GM21717 (cell line): ENCODE measurements around the gene TRUB2.
"Not testable (repeated sequence)": the region's sequence is repeated elsewhere in the genome, so short reads cannot be mapped to it uniquely, and the experiment has no call there.

Source experiments
- ATAC-seq: cut with Tn5 transposase; IDR thresholded peaks from one replicate; pipeline ENCODE4 v1.9.1; 2021; ENCODE audit warnings: mild to moderate bottlenecking, moderate library complexity; ENCODE audit not compliant: unreplicated experiment

Gene TRUB2

DNA sequence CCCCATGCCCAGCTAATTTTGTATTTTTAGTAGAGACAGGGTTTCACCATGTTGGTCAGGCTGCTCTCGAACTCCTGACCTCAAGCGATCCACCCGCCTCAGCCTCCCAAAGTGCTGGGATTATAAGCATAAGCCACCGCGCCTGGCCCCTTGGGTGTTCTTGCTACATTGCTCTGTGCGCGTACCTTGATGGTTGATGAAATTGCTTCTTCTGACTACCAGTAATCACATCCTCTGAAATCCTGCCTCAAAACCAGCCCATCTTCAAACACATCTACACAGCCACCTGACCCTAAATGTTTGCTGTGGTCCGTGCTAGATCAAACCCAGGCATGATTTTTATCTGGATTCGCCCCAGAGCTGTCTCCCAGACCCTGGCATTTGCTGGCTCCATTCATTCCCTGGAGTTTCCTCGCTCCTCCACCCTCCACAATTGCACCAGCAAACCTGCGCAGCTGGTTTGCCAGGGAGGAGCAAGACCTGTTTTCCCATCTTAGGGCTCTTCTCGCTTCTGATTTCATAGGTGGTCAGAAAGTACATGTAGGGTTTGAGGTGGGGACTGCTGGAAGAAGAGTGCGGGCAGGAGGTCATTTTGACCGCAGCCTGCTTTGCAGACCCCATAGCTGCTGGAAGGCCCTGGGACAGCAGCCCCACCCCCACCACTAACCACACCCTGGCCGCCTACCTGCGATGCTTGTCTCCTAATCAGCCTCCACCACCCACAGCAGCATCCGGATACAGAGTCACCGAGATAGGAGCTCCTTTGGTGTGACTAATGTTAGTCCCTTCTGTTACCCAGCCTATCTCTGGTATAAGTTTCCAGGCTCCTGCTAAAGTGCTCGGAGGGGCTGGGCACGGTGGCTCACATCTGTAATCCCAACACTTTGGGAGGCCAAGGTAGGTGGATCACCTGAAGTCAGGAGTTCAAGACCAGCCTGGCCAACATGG is 23.4 kb downstream of the TRUB2 start:
- ATAC-seq: no peak

- ATAC-seq: no peak
These were observed 24.9 kb downstream of the TRUB2 start for GRCh38 chr9:128297221-128297773.

DNA sequence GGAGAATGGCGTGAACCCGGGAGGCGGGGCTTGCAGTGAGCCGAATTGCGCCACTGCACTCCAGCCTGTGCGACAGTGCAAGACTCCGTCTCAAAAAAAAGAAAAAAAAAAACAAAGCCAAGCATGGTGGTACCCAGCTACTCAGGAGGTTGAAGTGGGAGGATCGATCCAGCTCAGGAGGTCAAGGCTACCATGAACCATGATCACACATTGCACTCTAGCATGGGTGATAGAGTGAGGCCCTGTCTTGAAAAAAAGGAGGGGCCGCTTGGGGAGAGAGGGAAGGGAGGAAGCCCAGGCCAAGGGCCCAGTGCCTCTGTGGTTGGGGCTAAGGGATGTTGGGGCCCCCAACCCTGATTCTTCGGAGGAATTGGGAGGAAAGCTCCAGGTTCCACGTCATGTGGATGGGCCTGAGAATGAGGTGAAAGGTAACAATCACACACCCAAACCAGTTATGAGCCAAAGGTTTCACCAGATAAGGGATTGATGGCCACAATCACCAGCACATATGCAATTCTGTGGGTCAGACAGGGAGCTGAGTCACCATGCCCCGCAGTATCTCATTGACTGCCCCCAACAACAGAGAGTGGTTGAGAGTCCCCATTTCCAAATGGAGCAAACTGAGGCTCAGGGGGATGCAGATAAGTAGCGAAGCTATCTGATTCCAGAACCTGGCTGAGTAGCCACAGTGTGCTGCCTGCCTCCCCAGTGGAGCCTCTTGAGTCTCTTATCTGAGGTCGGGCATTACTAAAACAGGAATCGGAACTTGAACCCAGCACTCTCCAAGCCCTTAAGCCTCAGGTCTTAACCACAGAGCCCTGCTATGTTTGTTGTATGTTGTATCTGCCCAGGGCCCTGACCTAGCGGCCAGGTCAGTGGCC is 25.7 kb downstream of the TRUB2 start:
- ATAC-seq: no peak

DNA sequence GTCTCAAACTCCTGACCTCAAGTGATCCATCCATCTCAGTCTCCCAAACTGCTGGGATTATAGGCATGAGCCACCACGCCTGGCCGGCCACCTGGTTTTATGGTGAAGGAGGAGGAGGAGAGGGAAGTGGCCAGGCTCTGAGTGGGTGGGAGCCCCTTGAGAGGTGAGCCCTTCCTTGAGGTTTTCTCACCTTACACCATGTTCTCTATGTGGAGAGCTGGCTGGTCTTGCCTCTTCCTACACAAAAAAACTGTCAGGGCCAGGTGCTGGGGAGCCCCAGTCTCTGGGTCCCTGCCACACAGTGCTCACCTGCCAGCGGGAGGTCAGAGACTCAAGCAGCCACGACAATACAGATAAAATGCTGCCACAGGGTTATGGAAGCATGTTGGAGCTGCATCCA is 28.1 kb downstream of the TRUB2 start:
- no peak for ATAC-seq

- ATAC-seq: no peak
These were observed 29.2 kb downstream of the TRUB2 start for GRCh38 chr9:128293091-128293490.

GRCh38 chr9:128292009-128292408 is 30.2 kb downstream of the TRUB2 start:
- no peak for ATAC-seq

- ATAC-seq: no peak
These were observed 33.8 kb downstream of the TRUB2 start for GRCh38 chr9:128288273-128289004.

DNA sequence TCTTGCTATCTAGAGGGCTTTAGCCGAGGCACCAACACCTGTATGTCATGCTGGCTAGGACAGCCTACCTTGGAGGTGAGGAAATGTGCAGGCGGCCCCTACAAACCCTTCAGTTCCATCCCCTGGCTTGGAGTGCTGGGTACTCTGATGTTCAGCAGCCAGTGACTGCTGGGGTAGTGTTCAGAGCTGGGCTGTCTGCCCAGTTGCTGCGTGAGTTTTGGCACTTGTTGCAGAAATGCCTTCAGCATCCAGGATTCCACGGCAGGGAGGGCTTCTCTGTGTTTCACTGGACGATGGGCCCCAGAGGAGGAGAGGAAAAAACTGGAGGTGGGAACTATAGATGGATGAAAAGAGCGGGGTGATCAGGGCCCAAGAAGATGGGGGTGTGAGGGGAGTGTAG is 35.8 kb downstream of the TRUB2 start:
- no peak for ATAC-seq

DNA sequence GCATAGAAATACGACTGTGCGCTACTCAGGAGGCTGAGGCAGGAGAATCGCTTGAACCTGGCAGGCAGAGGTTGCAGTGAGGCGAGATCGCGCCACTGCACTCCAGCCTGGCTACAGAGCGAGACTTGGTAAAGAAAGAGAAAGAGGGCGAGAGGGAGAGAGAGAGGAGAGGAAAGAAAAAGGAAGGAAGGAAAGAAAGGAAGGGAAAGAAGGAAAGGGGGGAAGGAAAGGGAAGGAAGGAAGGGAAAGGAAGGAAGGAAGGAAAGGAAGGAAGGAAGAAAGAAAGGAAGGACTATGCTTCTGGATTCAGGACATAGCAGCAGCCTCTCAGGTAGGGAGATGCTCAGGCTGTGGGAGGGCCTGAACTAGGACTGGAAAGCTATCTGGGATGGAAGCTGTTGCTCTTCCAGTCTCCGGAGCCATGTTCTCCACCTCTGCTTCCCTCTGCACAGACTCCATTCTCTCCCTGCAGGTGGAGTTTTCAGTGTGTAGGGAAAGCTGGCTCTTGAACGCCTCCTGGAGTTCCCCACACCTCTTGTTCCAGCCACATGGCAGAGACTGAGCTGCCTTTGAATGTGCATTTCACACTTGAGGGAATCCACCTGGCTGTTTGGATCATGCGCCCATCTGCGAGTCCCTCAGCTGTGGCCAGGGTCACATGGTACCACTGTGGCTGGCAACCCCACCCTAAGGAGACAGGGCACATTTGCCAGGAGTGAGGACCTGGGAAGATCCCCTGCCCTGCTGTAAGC is 37.0 kb downstream of the TRUB2 start:
- no peak for ATAC-seq

DNA sequence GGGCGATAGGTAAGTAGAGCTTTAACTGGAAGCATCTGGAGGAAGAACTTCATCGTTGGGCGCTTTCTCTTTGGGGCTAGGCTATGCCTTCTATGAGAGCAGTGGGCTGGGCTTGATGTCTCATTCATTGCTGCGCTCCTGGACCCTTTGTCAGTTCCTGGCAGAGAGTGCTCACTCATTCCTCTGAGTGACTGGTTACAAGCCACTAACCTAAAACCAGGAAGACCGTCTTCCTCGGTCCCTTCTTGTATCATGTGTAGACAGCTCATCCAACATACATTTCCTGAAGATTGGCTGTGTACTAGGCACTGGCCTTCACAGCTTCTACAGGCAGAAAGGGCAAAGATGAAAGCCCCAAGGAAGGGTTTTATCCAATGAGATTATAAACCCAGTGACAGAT is 39.7 kb downstream of the TRUB2 start:
- no peak for ATAC-seq

DNA sequence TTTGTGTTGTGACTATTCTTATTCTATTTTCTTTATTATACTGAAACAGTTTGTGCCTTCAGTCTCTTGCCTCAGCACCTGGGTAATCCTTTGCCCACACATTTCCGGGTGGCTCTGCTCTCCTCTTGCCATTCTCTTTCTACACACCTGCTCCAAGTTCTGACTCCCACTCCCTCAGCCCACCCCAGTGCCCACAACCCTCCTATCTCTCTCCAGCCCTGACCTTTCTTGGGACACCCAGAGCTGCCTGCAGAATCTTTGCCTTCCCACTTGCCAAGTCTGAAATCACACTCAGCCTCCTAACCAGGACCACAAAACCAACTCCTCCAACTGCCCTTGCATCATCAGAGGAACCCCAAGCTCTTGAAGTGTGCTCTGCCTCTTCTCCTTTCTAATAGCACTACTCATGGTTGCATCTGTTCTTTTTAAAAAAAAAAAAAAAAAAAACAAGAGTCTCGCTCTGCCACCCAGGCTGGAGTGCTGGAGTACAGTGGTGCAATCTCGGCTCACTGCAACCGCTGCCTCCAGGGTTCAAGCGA is 42.1 kb downstream of the TRUB2 start:
- no peak for ATAC-seq

GRCh38 chr9:128279088-128280073 is 42.9 kb downstream of the TRUB2 start:
- not testable (repeated sequence) for ATAC-seq

DNA sequence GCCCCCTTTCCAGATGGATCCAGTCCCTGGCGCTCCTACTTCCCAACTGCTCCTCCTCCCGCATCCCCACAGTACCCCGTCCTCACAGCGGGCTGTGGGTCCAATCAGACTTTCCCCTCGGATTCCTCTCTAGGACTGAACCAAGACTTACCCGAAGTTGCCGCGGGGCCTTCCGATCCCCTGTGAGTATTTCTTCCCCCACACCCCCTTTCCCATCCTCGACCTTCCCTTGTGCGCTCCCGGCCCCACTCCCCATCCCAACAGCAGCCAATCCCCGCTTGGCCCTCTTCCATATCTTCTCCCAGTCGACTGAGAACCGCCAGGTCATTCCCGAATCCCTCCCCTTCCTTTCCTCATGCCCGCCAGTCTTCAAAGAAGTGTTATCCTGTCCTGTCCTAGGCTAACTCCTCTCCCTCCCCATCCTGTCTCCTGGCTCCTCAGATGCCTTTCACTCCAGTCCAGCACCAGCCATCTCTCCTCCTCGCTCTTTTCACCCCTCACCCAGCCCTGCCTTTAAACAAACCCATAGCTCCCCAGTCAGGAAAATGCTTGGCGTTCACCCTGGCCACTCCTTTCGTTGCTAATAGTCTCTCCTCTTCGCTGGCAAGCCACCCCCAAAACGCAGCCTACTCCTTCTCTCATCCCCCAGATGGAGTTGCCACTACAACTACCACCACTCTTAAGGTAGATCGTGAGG is 45.5 kb downstream of the TRUB2 start:
- ATAC-seq: no peak

DNA sequence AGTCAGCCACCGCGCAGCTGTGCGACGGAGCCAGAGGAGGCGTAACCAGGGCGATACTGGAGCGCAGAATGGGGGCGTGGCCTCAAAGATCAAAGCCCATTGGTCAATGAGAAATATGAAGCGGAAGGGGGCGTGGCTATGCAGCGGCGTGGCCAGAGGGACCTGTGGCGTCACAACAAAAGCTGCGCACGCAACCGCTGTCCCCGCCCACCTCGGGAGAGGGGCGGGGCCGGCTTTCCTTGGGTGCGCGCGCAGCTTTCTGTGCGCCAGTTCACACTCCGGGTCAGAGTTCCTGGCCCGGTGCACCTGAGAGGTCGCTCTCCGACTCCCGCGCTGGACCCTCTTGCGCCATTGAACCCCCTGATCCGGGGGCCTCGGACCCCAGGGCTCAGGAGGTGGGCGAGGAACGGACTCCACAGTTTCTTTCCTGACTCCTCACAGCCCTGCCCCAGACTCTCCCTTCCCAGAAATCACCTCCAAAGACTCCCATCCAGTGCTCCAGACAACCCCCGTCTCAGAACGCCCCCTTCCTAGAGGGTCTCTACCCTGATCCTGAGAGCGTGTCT is 46.2 kb downstream of the TRUB2 start, which contains the start of gene SWI5:
SWI5 (plus strand) TSS at position 269 of the 566 bp plus-strand sequence.
- peak; percentile 92 for ATAC-seq

DNA sequence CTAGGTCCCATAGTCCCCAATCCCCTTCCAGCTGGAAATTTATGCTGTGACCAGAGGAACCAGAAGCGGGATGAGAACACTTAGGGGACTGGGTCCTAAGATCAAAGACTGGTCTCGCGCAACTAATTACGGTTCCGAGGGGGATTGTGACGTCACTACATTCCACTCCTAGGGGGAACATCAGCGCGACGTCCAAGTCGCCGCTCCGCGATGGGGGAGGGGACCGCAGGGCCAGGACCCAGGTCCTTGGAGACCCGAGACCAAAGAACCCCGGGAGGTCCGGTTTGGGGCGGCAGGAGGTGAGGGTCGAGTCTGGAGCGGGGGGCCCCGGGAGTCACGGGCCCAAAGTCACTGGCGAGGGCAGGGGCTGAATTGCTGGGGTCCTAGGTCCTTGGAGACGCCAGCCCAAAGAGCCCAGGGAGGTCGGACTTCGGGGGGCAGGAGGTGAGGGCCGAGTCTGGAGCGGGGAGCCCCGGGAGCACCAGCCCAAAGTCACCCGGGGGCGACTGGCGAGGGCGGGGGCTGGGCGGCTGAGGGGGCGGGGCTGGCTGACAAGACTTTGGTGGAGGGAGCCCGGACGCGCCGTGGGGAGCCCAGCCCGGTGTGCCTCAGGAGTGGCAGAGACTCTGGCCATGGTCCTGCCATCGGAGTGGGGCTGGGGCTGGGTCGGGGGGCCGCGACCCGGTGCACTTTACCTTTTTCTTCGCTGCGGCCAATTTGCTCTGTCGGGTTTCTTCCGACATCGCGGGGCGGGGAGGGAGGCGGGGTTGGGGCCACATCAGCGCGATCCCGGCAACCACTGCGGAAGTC is 46.8 kb downstream of the TRUB2 start, which contains the start of gene GOLGA2:
GOLGA2 (minus strand) TSS at position 810 of the 810 bp plus-strand sequence; CDS start at position 779, 31 bp downstream.
- ATAC-seq: peak; percentile 44

GRCh38 chr9:128274245-128274644 is 48.0 kb downstream of the TRUB2 start:
- no peak for ATAC-seq

DNA sequence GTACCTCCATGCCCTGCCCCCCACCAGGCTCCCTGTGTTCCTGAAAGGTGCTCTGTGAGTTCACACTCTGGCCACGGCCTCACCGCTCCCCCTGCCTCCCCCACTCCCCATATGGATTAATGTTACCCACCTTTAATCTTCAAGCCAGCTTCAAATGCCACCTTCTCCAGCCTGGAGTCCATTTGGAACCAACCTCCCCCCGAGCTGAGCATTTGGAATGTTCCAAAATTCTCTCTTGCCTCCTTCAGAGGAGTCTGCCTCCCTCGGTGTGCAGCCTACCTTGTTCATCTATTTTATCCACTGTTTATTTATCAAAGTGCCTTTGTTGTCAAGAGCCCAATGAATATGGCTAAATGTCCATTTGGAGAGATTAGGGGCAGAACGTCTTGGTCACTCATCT is 50.7 kb downstream of the TRUB2 start:
- no peak for ATAC-seq
